T-helper 2 cell treated with Interferon-gamma antibody and Interleukin-4, amounts not matched to agents 5 μg/mL and 100 μg/mL, for 36 hours (primary cell): ENCODE results near the gene INF2.

Source experiments
- DNase-seq: peaks from one replicate; pipeline ENCODE4 v3.0.0; 2021; ENCODE audit warnings: low spot score
- H3K27ac Mint-ChIP-seq: one replicate; pipeline ENCODE4 v1.8.0; 2021; ENCODE audit warnings: mild to moderate bottlenecking, mixed read lengths
- H3K27me3 Mint-ChIP-seq: one replicate; pipeline ENCODE4 v1.8.0; 2021; ENCODE audit warnings: low read depth, mixed read lengths
- H3K36me3 Mint-ChIP-seq: one replicate; pipeline ENCODE4 v1.8.0; 2021; ENCODE audit warnings: low read depth, mixed read lengths
- H3K4me1 Mint-ChIP-seq: one replicate; pipeline ENCODE4 v1.8.0; 2021; ENCODE audit warnings: low read depth, mixed read lengths
- H3K4me3 Mint-ChIP-seq: one replicate; pipeline ENCODE4 v1.8.0; 2022; ENCODE audit warnings: mild to moderate bottlenecking, moderate library complexity, mixed read lengths
- H3K9me3 Mint-ChIP-seq: one replicate; pipeline ENCODE4 v1.8.0; 2021; ENCODE audit warnings: mixed read lengths

INF2 gene

DNA sequence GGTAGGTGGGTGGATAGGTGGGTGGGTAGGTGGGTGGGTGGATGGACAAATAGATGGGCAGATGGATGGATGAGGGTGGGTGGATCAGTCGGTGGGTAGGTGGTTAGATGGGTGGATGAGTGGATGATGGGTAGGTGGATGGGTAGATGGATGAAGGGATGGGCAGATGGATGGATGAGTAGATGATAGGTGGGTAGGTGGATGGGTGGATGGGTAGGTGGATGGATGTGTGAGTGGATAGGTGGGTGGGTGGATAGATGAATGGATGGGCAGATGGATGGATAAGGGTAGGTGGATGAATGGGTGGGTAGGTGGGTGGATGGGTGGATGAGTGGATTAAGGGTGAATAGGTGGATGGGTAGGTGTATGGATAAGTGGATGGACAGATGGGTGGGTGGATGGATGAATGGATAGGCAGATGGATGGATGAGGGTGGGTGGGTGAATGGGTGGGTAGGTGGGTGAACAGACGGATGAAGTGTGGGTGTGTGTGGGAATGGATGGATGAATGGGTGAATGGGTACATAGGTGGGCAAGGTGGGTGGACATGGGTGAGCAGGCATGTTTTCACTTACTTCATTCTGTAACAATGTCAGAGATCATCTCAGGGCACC is 3.3 kb upstream of the INF2 start:
- Mint-ChIP-seq H3K4me1 (peaks cover 27% of the 10 kb centered on the region), H3K27ac (peak overlapping the region; percentile 63), H3K4me3 (peak overlapping the region; percentile 18), H3K36me3 (peaks cover 6% of the 10 kb centered on the region), H3K9me3 (no peaks in the 10 kb centered on the region), H3K27me3 (peaks cover 3% of the 10 kb centered on the region)
- DNase-seq: no peak

DNA sequence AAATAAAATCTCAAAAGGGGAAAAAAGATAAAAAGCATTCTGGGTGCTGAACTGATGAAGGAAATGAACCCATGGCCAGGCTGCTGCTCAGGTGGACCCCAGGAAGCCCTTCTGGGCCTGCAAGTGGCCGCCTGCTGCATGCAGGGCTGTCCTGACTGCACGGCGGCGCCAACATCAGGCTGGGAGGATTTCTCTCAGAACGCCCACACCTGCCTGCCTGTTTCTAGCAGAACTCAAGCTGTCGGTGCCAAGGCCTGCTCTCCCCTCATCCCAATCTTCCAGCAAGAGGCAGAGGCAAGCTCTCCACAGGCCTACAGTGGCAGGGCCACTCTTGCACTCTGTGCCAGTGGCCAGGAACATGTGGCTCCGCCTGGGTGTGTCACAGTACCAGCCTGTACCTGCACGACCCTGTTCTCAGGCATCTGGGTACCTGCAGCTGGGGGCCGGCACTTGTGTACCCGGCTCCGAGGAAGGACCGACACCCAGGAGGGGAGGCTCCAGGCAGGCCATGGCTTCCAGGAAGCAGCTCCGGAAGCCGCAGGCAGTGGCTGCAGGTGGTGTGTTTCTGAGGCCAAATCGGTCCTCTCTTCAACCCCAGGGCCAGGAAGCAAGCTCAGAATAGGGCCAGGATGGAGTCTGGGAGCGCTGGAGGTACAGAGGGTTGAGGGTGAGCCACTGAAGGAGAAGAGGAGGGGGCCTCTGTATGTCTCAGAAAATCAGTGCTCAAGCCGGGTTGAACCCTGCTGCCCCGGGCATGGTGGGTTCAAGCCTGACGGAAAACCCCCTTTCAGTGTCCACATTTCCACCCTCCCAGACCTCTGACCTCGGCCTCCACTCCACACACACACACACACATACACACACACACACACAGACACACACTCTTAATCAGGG is 2.5 kb upstream of the INF2 start:
- Mint-ChIP-seq H3K4me1 (peaks cover 31% of the 10 kb centered on the region), H3K9me3 (no peaks in the 10 kb centered on the region), H3K36me3 (peaks cover 8% of the 10 kb centered on the region), H3K27me3 (peaks cover 3% of the 10 kb centered on the region), H3K27ac (peak overlapping the region; percentile 83), H3K4me3 (peak overlapping the region; percentile 68)
- DNase-seq: no peak

- Mint-ChIP-seq H3K27ac (peak overlapping the region; percentile 83), H3K4me1 (peaks cover 31% of the 10 kb centered on the region), H3K27me3 (peaks cover 3% of the 10 kb centered on the region), H3K9me3 (no peaks in the 10 kb centered on the region), H3K4me3 (peak overlapping the region; percentile 68), H3K36me3 (peaks cover 8% of the 10 kb centered on the region)
- no peak for DNase-seq
Observed at GRCh38 chr14:104687601-104688504, 1.6 kb upstream of the INF2 start.

- Mint-ChIP-seq H3K4me1 (peaks cover 33% of the 10 kb centered on the region), H3K36me3 (peaks cover 10% of the 10 kb centered on the region), H3K9me3 (no peaks in the 10 kb centered on the region), H3K4me3 (peak overlapping the region; percentile 68), H3K27me3 (peaks cover 1% of the 10 kb centered on the region), H3K27ac (no peak overlapping the region)
- DNase-seq: no peak
Observed at GRCh38 chr14:104688505-104689108, 811 bp upstream of the INF2 start.

DNA sequence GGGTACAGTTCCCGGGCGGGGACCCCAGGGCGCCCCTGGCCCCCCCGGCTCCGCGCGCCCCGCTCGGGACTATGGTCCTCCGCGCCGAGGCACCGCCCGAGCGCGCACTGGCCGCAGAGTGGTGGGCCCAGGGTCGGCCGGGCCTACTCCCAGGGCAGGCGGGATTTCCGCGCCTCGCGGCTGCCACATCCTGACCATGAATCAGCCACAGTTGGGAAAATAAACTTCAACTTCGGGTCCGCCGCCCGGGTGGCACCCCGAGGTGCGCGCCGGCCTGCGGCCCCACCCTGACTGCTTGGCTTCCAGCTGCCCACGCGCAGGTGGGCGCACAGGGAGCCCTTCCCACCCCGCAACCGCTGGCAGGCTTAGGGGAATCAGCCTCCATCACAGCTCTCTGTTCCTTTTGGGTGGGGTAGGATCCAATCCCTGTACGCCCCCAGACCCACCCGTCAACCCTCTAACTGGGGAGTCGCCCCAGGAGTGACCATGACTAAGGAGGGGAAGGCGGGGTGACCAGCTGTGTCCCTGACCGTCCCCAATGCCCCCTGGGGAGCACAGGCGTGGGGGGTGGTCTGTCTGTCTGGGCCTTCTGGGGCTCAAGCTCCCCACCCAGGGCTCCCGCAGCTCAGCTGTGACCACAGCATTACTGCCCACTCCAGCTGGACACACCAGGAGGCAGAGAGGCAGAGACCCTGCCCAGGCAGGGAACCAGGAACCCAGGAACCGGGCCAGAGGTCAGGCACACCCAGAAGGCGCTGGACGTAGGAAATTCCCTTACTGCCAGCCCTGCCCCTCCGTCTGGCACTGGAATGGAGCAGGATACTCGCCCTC is 678 bp downstream of the INF2 start:
- Mint-ChIP-seq H3K36me3 (peaks cover 15% of the 10 kb centered on the region), H3K27ac (peak overlapping the region; percentile 62), H3K9me3 (no peaks in the 10 kb centered on the region), H3K4me3 (peak overlapping the region; percentile 81), H3K27me3 (no peaks in the 10 kb centered on the region), H3K4me1 (peaks cover 37% of the 10 kb centered on the region)
- peak; percentile 15 for DNase-seq

DNA sequence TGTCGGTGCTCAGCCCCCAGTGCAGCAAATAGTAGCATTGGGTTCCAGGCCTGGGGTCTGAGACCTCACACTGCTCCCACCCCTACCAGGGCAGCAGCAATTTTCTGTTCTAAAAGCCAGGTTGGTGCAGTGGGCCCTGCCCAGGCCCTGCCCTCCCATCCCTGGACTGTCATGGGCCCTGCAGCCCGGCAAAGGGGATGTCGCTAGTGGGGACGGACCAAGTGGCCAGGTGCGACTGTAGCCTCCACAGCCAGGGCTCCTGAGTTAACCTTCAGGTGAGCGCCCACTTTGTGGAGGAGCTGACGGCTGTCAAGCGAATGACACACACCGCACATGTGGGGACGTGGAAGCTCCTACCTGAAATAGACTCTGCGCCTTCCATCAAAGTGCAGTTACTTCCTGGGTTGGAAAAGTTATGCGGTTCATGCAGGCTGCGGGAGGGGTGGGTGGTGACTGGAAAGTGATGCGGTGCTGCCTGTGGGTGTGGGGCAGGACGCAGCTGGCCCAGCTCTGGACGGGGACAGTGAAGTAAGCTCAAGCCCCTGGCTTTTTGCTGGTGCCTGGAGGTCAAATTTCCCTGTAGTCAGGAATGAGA is 1.5 kb downstream of the INF2 start:
- peak overlapping the region; percentile 81 for H3K4me3 Mint-ChIP-seq
- H3K27me3 Mint-ChIP-seq: no peaks in the 10 kb centered on the region
- no peak for DNase-seq
- H3K27ac Mint-ChIP-seq: peak overlapping the region; percentile 75
- H3K36me3 Mint-ChIP-seq: peaks cover 21% of the 10 kb centered on the region
- peaks cover 40% of the 10 kb centered on the region for H3K4me1 Mint-ChIP-seq
- no peaks in the 10 kb centered on the region for H3K9me3 Mint-ChIP-seq

GRCh38 chr14:104691546-104692260 is 2.3 kb downstream of the INF2 start:
- Mint-ChIP-seq H3K36me3 (peaks cover 23% of the 10 kb centered on the region), H3K27me3 (no peaks in the 10 kb centered on the region), H3K4me1 (peaks cover 38% of the 10 kb centered on the region), H3K27ac (peak overlapping the region; percentile 75), H3K9me3 (no peaks in the 10 kb centered on the region), H3K4me3 (peak overlapping the region; percentile 81)
- DNase-seq: no peak

GRCh38 chr14:104692261-104692938 is 3.0 kb downstream of the INF2 start:
- H3K9me3 Mint-ChIP-seq: no peaks in the 10 kb centered on the region
- H3K36me3 Mint-ChIP-seq: peaks cover 23% of the 10 kb centered on the region
- H3K27me3 Mint-ChIP-seq: no peaks in the 10 kb centered on the region
- DNase-seq: no peak
- H3K27ac Mint-ChIP-seq: peak overlapping the region; percentile 36
- H3K4me1 Mint-ChIP-seq: peaks cover 36% of the 10 kb centered on the region
- H3K4me3 Mint-ChIP-seq: peak overlapping the region; percentile 21

- H3K27ac Mint-ChIP-seq: peak overlapping the region; percentile 36
- no peaks in the 10 kb centered on the region for H3K9me3 Mint-ChIP-seq
- H3K27me3 Mint-ChIP-seq: no peaks in the 10 kb centered on the region
- peaks cover 33% of the 10 kb centered on the region for H3K4me1 Mint-ChIP-seq
- H3K4me3 Mint-ChIP-seq: peak overlapping the region; percentile 65
- peaks cover 23% of the 10 kb centered on the region for H3K36me3 Mint-ChIP-seq
- DNase-seq: no peak
Observed at GRCh38 chr14:104692939-104693315, 3.5 kb downstream of the INF2 start.

GRCh38 chr14:104693482-104694431 is 4.3 kb downstream of the INF2 start:
- Mint-ChIP-seq H3K27ac (peak overlapping the region; percentile 90), H3K9me3 (no peaks in the 10 kb centered on the region), H3K27me3 (no peaks in the 10 kb centered on the region), H3K4me1 (peaks cover 37% of the 10 kb centered on the region), H3K4me3 (peak overlapping the region; percentile 70), H3K36me3 (peaks cover 27% of the 10 kb centered on the region)
- DNase-seq: no peak

DNA sequence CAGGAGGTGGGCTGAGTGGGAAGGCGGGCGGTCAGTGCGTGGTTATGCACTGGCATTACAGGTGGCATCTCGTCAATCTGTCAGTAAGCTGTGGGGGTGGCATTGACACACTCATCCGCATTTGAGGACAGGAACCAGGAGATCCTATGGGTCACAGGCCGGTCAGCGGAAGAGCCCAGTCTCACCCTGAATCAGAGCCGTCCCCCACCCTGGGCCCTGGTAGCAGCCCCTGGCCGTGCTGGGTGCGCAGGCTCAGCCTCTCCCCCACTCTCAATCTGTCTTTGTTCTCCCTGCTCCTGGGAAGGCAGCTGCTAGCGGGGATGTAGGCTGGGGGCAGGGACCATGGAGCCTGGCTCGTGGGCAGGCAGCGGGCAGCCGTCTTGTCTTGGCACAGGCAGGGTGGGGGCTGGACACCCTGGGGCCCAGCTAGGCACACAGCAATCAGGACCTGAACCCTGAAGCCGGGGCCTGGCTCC is 5.1 kb downstream of the INF2 start:
- Mint-ChIP-seq H3K9me3 (no peaks in the 10 kb centered on the region), H3K4me1 (peaks cover 37% of the 10 kb centered on the region), H3K27ac (peak overlapping the region; percentile 90), H3K36me3 (peaks cover 27% of the 10 kb centered on the region), H3K27me3 (no peaks in the 10 kb centered on the region), H3K4me3 (peak overlapping the region; percentile 70)
- no peak for DNase-seq
